HG02970 (cell line): ENCODE results near the gene SKOR2.

Experiments used
- ATAC-seq: cut with Tn5 transposase; IDR thresholded peaks from one replicate; pipeline ENCODE4 v1.9.1; 2021; ENCODE audit warnings: mild to moderate bottlenecking, moderate library complexity, moderate number of reproducible peaks; ENCODE audit not compliant: unreplicated experiment, low FRiP score

SKOR2 gene

GRCh38 chr18:47260120-47260923 is 8.9 kb upstream of the SKOR2 start:
- no peak for ATAC-seq

GRCh38 chr18:47254341-47254939 is 3.0 kb upstream of the SKOR2 start:
- no peak for ATAC-seq

GRCh38 chr18:47253101-47253654 is 1.7 kb upstream of the SKOR2 start:
- no peak for ATAC-seq

GRCh38 chr18:47250391-47251046 is 941 bp downstream of the SKOR2 start:
- ATAC-seq = no peak

- no peak for ATAC-seq
Observed at GRCh38 chr18:47249314-47249981, 2.0 kb downstream of the SKOR2 start.

GRCh38 chr18:47248604-47249313 is 2.7 kb downstream of the SKOR2 start:
- ATAC-seq = no peak

- no peak for ATAC-seq
Observed at GRCh38 chr18:47248115-47248603, 3.3 kb downstream of the SKOR2 start.

- no peak for ATAC-seq
Observed at GRCh38 chr18:47247416-47248114, 3.9 kb downstream of the SKOR2 start.

- no peak for ATAC-seq
Observed at GRCh38 chr18:47247036-47247415, 4.4 kb downstream of the SKOR2 start.

- no peak for ATAC-seq
Observed at GRCh38 chr18:47246027-47246971, 5.2 kb downstream of the SKOR2 start.

GRCh38 chr18:47244086-47244485 is 7.4 kb downstream of the SKOR2 start:
- ATAC-seq = no peak

GRCh38 chr18:47235096-47235495 is 16.4 kb downstream of the SKOR2 start:
- no peak for ATAC-seq

GRCh38 chr18:47226660-47227059 is 24.8 kb downstream of the SKOR2 start:
- no peak for ATAC-seq

- ATAC-seq = no peak
Observed at GRCh38 chr18:47215554-47216138, 35.8 kb downstream of the SKOR2 start.

GRCh38 chr18:47209171-47209570 is 42.3 kb downstream of the SKOR2 start:
- ATAC-seq = no peak

- no peak for ATAC-seq
Observed at GRCh38 chr18:47206945-47207637, 44.4 kb downstream of the SKOR2 start.

- ATAC-seq = no peak
Observed at GRCh38 chr18:47204908-47205522, 46.4 kb downstream of the SKOR2 start.
